ENCODE results near the gene MACIR. TPM values are rescaled to one million over a fixed set of nuclear protein-coding genes. Genes with fewer than 3 reads are reported as not detected.

MACIR gene
- total and polyA plus RNA-seq, 9 of the 15 experiments (the other 6 are each of a cell fraction or from before 2014, with no cell fraction given): 1.4 to 11.6 (median 9.4) TPM

DNA sequence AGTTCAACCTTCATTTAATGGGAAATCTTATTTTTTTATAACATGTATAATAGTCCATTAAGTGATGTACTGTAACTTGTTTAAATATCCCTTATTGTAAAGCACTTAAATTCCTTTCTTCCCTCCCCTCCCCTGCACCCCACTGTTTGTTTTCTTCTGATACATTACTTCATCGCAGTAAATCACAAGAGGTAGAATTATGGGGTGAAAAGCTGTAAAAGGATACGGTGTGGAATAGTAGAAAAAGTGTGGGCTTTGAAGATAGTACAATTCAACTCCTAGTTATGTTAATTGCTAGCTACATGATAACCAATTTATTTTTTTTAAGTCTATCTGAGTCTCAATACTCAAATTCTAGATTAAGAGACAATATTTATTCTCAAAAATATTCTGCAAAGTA lies 41.9 kb upstream of the MACIR start (continued):
- TF ChIP-seq ZBTB40 (IDR thresholded peaks at IDR 0.05) (no peak), ZBTB40 (CRISPR knock-in tag; IDR thresholded peaks at IDR 0.05) (no peak), NFIX (CRISPR knock-in tag; IDR thresholded peaks at IDR 0.05; ENCODE audit: low read depth) (no peak), PTBP1 (IDR thresholded peaks at IDR 0.05; ENCODE audit: low read depth, low read length) (no peak), GATAD2B (IDR thresholded peaks at IDR 0.05; ENCODE audit: borderline replicate concordance) (no peak), SMAD2 (IDR thresholded peaks at IDR 0.05; ENCODE audit: low read depth, low read length) (no peak), HIVEP1 (CRISPR knock-in tag; IDR thresholded peaks at IDR 0.05) (no peak), ZNF584 (CRISPR knock-in tag; IDR thresholded peaks at IDR 0.05; ENCODE audit: low read depth) (no peak), FOXP1 (CRISPR knock-in tag; IDR thresholded peaks at IDR 0.05) (no peak), C11orf30 (IDR thresholded peaks at IDR 0.05; ENCODE audit: low read depth) (no peak)
- TF ChIP-seq, protein P1, sequence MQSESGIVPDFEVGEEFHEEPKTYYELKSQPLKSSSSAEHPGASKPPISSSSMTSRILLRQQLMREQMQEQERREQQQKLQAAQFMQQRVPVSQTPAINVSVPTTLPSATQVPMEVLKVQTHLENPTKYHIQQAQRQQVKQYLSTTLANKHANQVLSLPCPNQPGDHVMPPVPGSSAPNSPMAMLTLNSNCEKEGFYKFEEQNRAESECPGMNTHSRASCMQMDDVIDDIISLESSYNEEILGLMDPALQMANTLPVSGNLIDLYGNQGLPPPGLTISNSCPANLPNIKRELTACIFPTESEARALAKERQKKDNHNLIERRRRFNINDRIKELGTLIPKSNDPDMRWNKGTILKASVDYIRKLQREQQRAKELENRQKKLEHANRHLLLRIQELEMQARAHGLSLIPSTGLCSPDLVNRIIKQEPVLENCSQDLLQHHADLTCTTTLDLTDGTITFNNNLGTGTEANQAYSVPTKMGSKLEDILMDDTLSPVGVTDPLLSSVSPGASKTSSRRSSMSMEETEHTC (IDR thresholded peaks at IDR 0.05): no peak
- TF ChIP-seq, protein P2, sequence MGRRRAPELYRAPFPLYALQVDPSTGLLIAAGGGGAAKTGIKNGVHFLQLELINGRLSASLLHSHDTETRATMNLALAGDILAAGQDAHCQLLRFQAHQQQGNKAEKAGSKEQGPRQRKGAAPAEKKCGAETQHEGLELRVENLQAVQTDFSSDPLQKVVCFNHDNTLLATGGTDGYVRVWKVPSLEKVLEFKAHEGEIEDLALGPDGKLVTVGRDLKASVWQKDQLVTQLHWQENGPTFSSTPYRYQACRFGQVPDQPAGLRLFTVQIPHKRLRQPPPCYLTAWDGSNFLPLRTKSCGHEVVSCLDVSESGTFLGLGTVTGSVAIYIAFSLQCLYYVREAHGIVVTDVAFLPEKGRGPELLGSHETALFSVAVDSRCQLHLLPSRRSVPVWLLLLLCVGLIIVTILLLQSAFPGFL (CRISPR knock-in tag; IDR thresholded peaks at IDR 0.05): no peak
